Vagina (tissue), 2 donors: Measurements from ENCODE around the gene OR2H2. TPM values are rescaled to one million over a fixed set of nuclear protein-coding genes. Genes with fewer than 3 reads are reported as not detected.

ENCODE experiments used
- DNase-seq, 2 donors: peaks; one replicate each; pipeline ENCODE4 v3.0.0-alpha.2; 2017; ENCODE audit errors: extremely low spot score in 2 of 2
- H3K27ac ChIP-seq: fragments of 200-600 bp; sonication (generic); one replicate; pipeline ENCODE4 v1.5.1; 2019
- H3K27me3 ChIP-seq: fragments of 200-600 bp; sonication (generic); one replicate; pipeline ENCODE4 v1.5.1; 2019
- H3K36me3 ChIP-seq, 2 donors: fragments of 200-600 bp; sonication (generic); one replicate each; pipeline ENCODE4 v1.5.1; 2017 to 2019
- H3K4me1 ChIP-seq: fragments of 200-600 bp; sonication (generic); one replicate; pipeline ENCODE4 v1.5.1; 2019
- H3K4me3 ChIP-seq, 2 donors: fragments of 200-600 bp; sonication (generic); 1 replicate in 1 of 2; 2 replicates in 1 of 2; pipeline ENCODE4 v1.5.1; 2016 to 2019
- H3K9me3 ChIP-seq: fragments of 200-600 bp; sonication (generic); one replicate; pipeline ENCODE4 v1.5.1; 2019
- POLR2A ChIP-seq, 2 donors: fragments of 450-650 bp; IDR thresholded peaks; one replicate each; pipeline ENCODE4 v1.6.1; 2017; ENCODE audit warnings: antibody characterized with exemption in 2 of 2, mild to moderate bottlenecking in 2 of 2, moderate library complexity in 2 of 2
- POLR2AphosphoS5 ChIP-seq, 2 donors: sonication (generic); formaldehyde crosslinking; IDR thresholded peaks; one replicate each; pipeline ENCODE4 v1.9.0; 2017; ENCODE audit warnings: antibody characterized with exemption in 2 of 2, mild to moderate bottlenecking in 2 of 2, low read depth in 1 of 2; ENCODE audit not compliant: insufficient read depth in 1 of 2
- intact Hi-C: fragments of 100-400 bp; cut with DNase I; formaldehyde crosslinking; loops from one replicate; pipeline ENCODE4 v1.15.1; 2023
- total RNA-seq: library from RNA; depleted of rRNA; stranded (reverse); fragments of >200 nt; gene quantifications from one replicate; pipeline ENCODE4 v1.2.3, GENCODE V29; 2016
- TF ChIP-seq, protein P1 (sequence below), 3 experiments: fragments of 450-650 bp in 2 of 3; fragments of 200-600 bp in 1 of 3; sonication (generic) in 1 of 3; IDR thresholded peaks; one replicate each; pipeline ENCODE4 v1.5.1; 2017 to 2019; ENCODE audit warnings: antibody characterized with exemption in 3 of 3, mild to moderate bottlenecking in 2 of 3, moderate library complexity in 2 of 3

OR2H2 gene
- not detected for total RNA-seq

DNA sequence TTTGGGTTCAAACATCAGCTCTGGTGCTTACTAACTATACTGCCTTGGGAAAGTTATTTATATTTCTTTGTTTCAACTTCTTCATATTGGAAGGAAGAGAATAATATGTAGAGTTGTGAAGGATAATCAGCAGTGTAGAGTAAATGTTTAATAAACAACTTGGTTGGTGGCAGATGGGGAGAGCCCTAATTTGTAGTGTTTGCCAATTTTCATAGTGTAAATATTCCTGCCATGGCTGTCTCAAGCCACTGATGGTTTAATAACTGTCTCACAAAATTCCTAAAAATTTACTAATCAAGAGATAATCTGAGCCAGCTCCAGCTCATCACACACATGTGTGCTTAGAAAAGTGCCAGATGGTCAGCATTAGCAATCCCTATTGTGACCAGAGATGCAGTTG lies at the start of gene OR2H2:
TSS of gene OR2H2 (plus strand) at position 301 of the 400 bp plus-strand sequence. CDS start 2,824 bp downstream, outside the sequence.
- DNase-seq = no peak
- no peaks in the 10 kb centered on the region for H3K36me3 ChIP-seq
- H3K9me3 ChIP-seq = no peaks in the 10 kb centered on the region
- H3K4me1 ChIP-seq = no peaks in the 10 kb centered on the region
- TF ChIP-seq, protein P1, sequence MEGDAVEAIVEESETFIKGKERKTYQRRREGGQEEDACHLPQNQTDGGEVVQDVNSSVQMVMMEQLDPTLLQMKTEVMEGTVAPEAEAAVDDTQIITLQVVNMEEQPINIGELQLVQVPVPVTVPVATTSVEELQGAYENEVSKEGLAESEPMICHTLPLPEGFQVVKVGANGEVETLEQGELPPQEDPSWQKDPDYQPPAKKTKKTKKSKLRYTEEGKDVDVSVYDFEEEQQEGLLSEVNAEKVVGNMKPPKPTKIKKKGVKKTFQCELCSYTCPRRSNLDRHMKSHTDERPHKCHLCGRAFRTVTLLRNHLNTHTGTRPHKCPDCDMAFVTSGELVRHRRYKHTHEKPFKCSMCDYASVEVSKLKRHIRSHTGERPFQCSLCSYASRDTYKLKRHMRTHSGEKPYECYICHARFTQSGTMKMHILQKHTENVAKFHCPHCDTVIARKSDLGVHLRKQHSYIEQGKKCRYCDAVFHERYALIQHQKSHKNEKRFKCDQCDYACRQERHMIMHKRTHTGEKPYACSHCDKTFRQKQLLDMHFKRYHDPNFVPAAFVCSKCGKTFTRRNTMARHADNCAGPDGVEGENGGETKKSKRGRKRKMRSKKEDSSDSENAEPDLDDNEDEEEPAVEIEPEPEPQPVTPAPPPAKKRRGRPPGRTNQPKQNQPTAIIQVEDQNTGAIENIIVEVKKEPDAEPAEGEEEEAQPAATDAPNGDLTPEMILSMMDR (IDR thresholded peaks at IDR 0.05) = no peak
- TF ChIP-seq POLR2A (IDR thresholded peaks at IDR 0.05) (no peak), POLR2AphosphoS5 (IDR thresholded peaks at IDR 0.05; ENCODE audit: insufficient read depth in 1 of 2, low read depth in 1 of 2) (no peak)
- no peaks in the 10 kb centered on the region for H3K27me3 ChIP-seq
- H3K4me3 ChIP-seq = no peak within 1 kb of the TSS
- no peak within 1 kb of the TSS for H3K27ac ChIP-seq
- intact Hi-C loops = no loop called here

DNA sequence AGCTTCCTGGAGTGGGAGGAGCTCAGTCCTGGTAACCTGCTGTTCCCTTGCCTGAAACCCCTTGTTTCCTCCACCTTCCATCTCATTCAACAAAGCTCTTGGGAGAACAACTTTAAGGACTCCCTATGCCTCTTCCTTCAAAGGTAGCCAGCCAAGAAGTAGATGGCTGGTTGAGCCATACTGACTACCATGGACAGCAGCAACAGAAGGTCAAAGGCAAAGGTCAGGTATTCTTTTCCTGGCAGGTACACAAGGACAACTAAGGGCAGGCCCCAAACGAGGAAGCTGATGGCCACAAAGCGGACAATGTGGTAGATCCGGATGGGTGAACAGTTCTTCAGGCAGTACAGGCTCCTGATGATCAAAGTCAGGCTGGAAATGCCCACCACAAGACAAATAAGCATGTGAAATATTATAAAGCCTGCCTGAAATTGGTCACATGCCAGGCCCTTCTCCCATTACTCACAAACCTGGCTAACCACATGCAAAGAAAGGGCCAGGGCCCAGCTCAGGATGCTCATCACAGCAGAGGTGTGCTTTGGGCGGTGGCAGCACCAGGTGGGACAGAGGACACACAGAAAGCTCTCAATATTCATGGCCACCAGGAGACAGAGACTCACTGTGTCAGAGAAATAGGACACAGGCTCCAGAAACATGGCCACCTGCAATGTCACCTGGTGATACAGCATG lies 47.1 kb upstream of the OR2H2 start:
- H3K27me3 ChIP-seq = no peaks in the 10 kb centered on the region
- intact Hi-C loops = no loop called here
- H3K36me3 ChIP-seq = no peaks in the 10 kb centered on the region
- no peak overlapping the region for H3K4me3 ChIP-seq
- H3K4me1 ChIP-seq = no peaks in the 10 kb centered on the region
- H3K27ac ChIP-seq = no peak overlapping the region
- DNase-seq = no peak
- no peaks in the 10 kb centered on the region for H3K9me3 ChIP-seq
- TF ChIP-seq, protein P1 (IDR thresholded peaks at IDR 0.05) = no peak
- TF ChIP-seq POLR2AphosphoS5 (IDR thresholded peaks at IDR 0.05; ENCODE audit: insufficient read depth in 1 of 2, low read depth in 1 of 2) (no peak), POLR2A (IDR thresholded peaks at IDR 0.05) (no peak)

DNA sequence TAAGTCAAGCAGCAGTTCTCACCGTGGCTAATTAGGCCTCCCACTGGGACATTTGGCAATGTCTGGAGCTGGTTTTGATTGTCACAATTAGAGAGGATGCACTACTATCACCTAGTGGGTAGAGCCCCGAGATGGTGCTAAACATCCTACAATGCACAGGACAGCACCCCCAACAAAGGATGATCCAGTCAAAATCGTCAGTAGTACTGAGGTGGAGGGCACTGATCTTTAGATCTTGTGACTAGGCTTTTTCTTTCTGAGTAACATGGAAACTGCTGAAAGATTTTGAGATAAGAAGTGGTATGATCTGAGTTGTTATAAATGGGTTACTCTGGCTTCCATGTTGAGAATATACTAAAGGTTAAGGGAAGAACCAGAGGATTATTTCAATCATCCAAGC lies 37.3 kb upstream of the OR2H2 start:
- TF ChIP-seq, protein P1 (IDR thresholded peaks at IDR 0.05) = no peak
- TF ChIP-seq POLR2AphosphoS5 (IDR thresholded peaks at IDR 0.05; ENCODE audit: insufficient read depth in 1 of 2, low read depth in 1 of 2) (no peak), POLR2A (IDR thresholded peaks at IDR 0.05) (no peak)
- intact Hi-C loops = no loop called here
- Histone ChIP-seq H3K4me1 (peaks cover under 1% of the 10 kb centered on the region), H3K27me3 (no peaks in the 10 kb centered on the region), H3K9me3 (no peaks in the 10 kb centered on the region), H3K36me3 (no peaks in the 10 kb centered on the region), H3K27ac (no peak overlapping the region), H3K4me3 (no peak overlapping the region)
- DNase-seq = no peak

DNA sequence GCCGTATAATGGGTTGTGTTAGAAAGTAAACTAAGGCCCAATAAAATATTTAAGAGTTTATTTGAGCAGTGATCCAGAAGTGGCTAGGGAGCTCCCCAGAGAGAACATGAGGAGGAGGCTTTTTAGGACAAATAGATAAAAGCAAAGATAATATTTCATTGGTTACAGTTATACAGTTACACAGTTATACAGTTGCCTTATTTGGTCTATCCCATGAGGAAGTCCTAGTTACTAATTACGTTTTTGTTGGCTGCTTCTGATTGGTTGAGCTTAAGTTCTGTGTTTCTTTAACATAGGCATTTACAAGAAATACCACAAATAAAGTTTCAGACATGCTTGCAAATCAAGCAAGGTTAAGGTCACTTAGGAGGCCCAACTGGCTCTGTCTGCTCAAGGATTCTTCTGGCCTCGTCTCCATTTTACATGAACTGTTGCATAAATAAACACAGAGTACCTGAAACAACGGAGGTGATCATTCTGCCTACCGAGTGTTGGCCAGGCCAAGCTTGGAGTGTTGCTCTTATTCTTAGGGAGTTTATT lies 32.3 kb upstream of the OR2H2 start:
- peaks cover 17% of the 10 kb centered on the region for H3K4me1 ChIP-seq
- no peaks in the 10 kb centered on the region for H3K9me3 ChIP-seq
- peak overlapping the region; percentile 30 for H3K27ac ChIP-seq
- intact Hi-C loops = no loop called here
- peak overlapping the region in 1 of 2 donors; percentile 45 for H3K4me3 ChIP-seq
- DNase-seq = no peak
- no peak for TF ChIP-seq POLR2AphosphoS5 (IDR thresholded peaks at IDR 0.05; ENCODE audit: insufficient read depth in 1 of 2, low read depth in 1 of 2)
- TF ChIP-seq, protein P1 (IDR thresholded peaks at IDR 0.05) = no peak
- TF ChIP-seq POLR2A (IDR thresholded peaks at IDR 0.05) = no peak
- H3K36me3 ChIP-seq = no peaks in the 10 kb centered on the region
- no peaks in the 10 kb centered on the region for H3K27me3 ChIP-seq
